ENCODE data around the gene UTP25. TPM values are rescaled to one million over a fixed set of nuclear protein-coding genes. Genes with fewer than 3 reads are reported as not detected.

UTP25 gene
- total and polyA plus RNA-seq, 2 of the 4 experiments (the other 2 are of a cell fraction): 7.1 to 17.4 TPM

GRCh38 chr1:209895709-209896108, 67.9 kb downstream of the UTP25 start:
- no CpG with 5 or more reads among the region's 4 CpGs for WGBS, 2 experiments (ENCODE audit: extremely low coverage in 2 of 2, insufficient read length in 1 of 2)
- Histone ChIP-seq H3K79me1 (ENCODE audit: low read depth in 1 of 2, low read length in 2 of 2) (no peaks in the 10 kb centered on the region), H3K27me3 (ENCODE audit: control insufficient read depth, insufficient read depth, low read length) (no peaks in the 10 kb centered on the region), H3K14ac (replicated peaks; ENCODE audit: low read depth, low read length) (peak overlapping the region; percentile 83), H3K4me3 (ENCODE audit: insufficient read depth, low read depth, low read length) (no peak overlapping the region), H3K27ac (ENCODE audit: insufficient read depth, low read length) (no peak overlapping the region), H2AFZ (replicated peaks; ENCODE audit: low read length, poor library complexity) (no peak overlapping the region), H3K9ac (ENCODE audit: low read depth, low read length) (no peak overlapping the region), H3K18ac (ENCODE audit: low read depth, low read length) (no peak overlapping the region), H2BK5ac (ENCODE audit: low read depth, low read length, poor library complexity, severe bottlenecking) (peak overlapping the region; percentile 22), H2BK120ac (ENCODE audit: low read depth, low read length) (peak overlapping the region; percentile 85; the same call in 1 of the 2 replicates), H4K5ac (ENCODE audit: low read depth, low read length) (no peak overlapping the region), H3K4me2 (ENCODE audit: low read depth, low read length) (no peak overlapping the region), H3K23ac (ENCODE audit: low read depth, low read length) (no peak overlapping the region), H2BK20ac (ENCODE audit: low read depth, low read length) (peak overlapping the region; percentile 93; the same call in 1 of the 2 replicates), H4K8ac (ENCODE audit: low read depth in 2 of 2, low read length in 2 of 2) (peak overlapping the region in 1 of 2 experiments; percentile 67; a peak in 1 of 4 replicates), H3K9me1 (ENCODE audit: insufficient read depth, low read length) (peaks cover 9% of the 10 kb centered on the region; the same call in 1 of the 2 replicates), H3K4me1 (ENCODE audit: control insufficient read depth, insufficient read depth, low read length) (peaks cover 6% of the 10 kb centered on the region), H2AK5ac (ENCODE audit: low read depth, low read length) (no peak overlapping the region), H3K56ac (ENCODE audit: extremely low read depth, insufficient read depth, low read length) (no peak overlapping the region), H2BK15ac (ENCODE audit: low read depth, low read length) (peak overlapping the region; percentile 34; the same call in 1 of the 3 replicates), H4K20me1 (ENCODE audit: insufficient read depth, low read length) (no peaks in the 10 kb centered on the region), H3K4ac (ENCODE audit: low read depth, low read length) (peak overlapping the region; percentile 75; the same call in 1 of the 2 replicates), H2AK9ac (replicated peaks; ENCODE audit: low read depth, low read length, poor library complexity) (no peak overlapping the region), H3K9me3 (ENCODE audit: control insufficient read depth, insufficient read depth, low read length) (no peaks in the 10 kb centered on the region), H3K36me3 (ENCODE audit: control insufficient read depth, insufficient read depth, low read length) (no peaks in the 10 kb centered on the region), H4K91ac (ENCODE audit: insufficient read depth, low read depth, low read length) (no peak overlapping the region)
- ChIA-PET POLR2A (ENCODE audit: unreplicated experiment) (no interaction called here), CTCF (interaction anchor here (1.0 kb wide), 1 partner anchor 13 kb away, joined by 3 read pairs; no protein-coding TSS in a partner anchor)
- DNase-seq: peak; percentile 86
- in situ Hi-C loops (cut with MboI; ENCODE audit: low sequenced_read_pairs) (no loop called here), intact Hi-C loops (cut with micrococcal nuclease) (no loop called here), dilution Hi-C loops (cut with HindIII; ENCODE audit: low sequenced_read_pairs, unreplicated experiment) (no loop called here)
- ATAC-seq (ENCODE audit: low read depth): no peak; the same call in 1 of the 2 replicates
- TF ChIP-seq CEBPB (IDR thresholded peaks at IDR 0.05; ENCODE audit: low read depth, low read length) (peak; percentile 39; the same call in 1 of the 2 replicates), POLR2A (IDR thresholded peaks at IDR 0.05; ENCODE audit: low read depth, low read length) (no peak), CTCF (conservative IDR thresholded peaks at IDR 0.05; ENCODE audit: low read depth, low read length) (no peak), RAD21 (IDR thresholded peaks at IDR 0.05; ENCODE audit: low read length) (no peak)
- BruUV-seq (replicated peaks): no TSS peak
